GM12864 (cell line): ENCODE data around the gene SH3D19.

ENCODE experiments used
- DNase-seq: peaks from one replicate; pipeline ENCODE4 v3.0.0-alpha.2; 2011; ENCODE audit warnings: low read depth
- H3K4me3 ChIP-seq: 2 replicates; pipeline ENCODE4 v1.5.1; 2011; ENCODE audit warnings: mild to moderate bottlenecking, low read depth, low read length, control low read depth
- CTCF ChIP-seq: IDR thresholded peaks from 2 replicates; pipeline ENCODE4 v1.5.1; 2011; ENCODE audit warnings: low read depth, mild to moderate bottlenecking, moderate library complexity, low read length, control low read depth, inconsistent platforms; ENCODE audit errors: missing control alignments

SH3D19 gene

DNA sequence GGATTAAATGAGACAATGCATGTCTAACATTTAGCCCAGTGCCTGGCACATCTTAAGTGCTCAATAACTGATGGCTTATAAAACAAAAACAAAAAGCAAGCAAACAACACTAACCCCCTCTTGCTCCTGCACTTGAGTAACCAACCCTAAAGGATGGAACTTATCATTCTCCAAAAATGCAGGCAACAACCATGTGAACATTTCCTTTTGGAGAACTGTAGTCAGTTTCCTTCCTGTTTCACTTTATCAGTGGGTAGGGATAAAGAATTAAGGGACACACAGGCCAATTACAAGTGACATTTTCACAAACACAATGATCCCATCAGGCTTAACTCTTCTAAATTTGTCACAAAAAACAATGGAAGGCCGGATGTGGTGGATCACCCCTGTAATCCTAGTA lies 195.6 kb downstream of the SH3D19 start:
- no peak overlapping the region for H3K4me3 ChIP-seq
- no peak for TF ChIP-seq CTCF
- DNase-seq = no peak

DNA sequence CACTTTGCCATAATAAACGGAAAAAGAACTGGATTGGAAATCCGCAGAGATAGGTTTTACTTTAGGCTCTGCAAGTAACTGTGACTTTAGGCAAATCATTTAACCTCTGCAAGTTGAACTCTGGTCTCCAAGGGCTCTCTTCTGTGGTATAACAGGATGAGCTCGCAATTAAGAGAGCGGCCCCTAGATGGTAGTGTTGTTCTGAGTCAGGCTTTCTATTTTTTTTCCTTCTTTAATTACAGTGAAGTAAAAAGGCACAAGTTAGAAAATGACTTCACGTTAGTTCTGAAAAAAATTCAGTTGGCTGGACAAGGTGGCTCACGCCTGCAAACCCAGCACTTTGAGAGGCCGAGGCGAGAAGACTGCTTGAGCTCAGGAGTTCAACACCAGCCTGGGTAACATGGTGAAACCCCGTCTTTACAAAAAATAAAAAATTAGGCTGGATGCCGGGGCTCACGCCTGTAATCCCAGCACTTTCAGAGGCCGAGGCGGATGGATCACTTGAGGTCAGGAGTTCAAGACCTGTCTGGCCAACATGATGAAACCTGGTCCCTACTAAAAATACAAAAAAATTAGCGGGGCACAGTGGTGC lies 207.9 kb downstream of the SH3D19 start:
- H3K4me3 ChIP-seq = no peak overlapping the region
- DNase-seq = peak; percentile 34
- peak; percentile 72 for TF ChIP-seq CTCF

GRCh38 chr4:151114986-151115385 lies 210.4 kb downstream of the SH3D19 start:
- TF ChIP-seq CTCF = no peak
- no peak overlapping the region for H3K4me3 ChIP-seq
- DNase-seq = no peak

- no peak for TF ChIP-seq CTCF
- DNase-seq = no peak
- H3K4me3 ChIP-seq = no peak overlapping the region
Measured at GRCh38 chr4:151114338-151114737, 211.1 kb downstream of the SH3D19 start.

DNA sequence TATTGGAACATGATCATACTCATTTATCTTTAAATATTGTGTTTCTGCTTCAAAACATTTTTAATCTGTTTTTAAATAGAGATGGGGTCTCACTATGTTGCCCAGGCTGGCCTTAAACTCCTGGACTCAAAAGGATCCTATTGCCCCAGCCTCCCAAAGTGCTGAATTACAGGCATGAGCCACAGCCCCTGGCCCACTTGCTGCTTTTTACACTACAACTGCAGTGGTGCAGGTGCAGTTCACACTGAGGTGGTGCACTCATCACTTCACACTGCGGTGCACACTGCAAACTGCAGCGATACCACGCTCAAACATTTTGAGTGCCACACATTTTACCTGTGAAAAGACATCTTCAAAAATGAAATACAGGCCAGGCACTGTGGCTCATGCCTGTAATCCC lies 215.2 kb downstream of the SH3D19 start:
- TF ChIP-seq CTCF = no peak
- no peak overlapping the region for H3K4me3 ChIP-seq
- DNase-seq = no peak

DNA sequence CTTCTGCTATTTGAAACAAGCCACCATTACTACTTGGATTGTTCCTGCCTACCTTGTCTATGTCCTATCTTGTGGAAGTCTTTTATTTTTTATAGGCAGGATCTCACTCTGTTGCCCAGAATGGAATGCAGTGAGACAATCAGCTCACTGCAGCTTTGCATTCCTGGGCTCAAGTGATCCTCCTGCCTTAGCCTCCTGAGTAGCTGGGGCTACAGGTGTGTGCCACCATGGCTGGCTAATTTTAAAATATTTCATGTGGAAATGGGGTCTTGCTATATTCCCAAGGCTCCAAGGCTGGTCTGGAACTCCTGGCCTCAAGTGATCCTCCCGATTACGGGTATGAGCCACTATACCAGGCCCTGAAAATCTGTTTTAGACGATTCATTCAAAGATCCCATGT lies 218.3 kb downstream of the SH3D19 start:
- no peak for TF ChIP-seq CTCF
- no peak overlapping the region for H3K4me3 ChIP-seq
- no peak for DNase-seq

- no peak for DNase-seq
- no peak for TF ChIP-seq CTCF
- H3K4me3 ChIP-seq = no peak overlapping the region
Measured at GRCh38 chr4:151105454-151106032, 219.9 kb downstream of the SH3D19 start.
